ENCODE measurements around the gene FLNB.

DNA sequence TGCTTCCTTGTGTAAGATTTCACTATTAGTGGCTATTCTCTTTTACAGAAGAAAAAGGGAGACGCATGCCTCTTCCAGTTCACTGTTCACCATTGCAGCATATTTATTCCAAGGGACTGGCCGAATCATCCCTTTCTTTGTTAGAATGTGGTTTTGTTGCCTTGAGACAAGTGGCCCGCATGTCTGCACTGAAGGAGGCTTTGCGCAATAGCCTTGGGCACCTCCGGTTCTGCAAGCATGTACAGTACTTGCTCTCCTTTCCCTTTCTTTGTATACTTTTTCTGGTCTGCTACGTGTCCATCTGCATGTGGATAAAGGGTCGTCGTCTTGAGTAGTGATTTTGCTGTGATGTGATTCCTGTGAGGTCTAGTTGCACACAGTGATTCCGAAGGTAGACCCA, 43.0 kb downstream of the FLNB start:
- TF ChIP-seq POLR2A (IDR thresholded peaks at IDR 0.05; ENCODE audit: low read length) (no peak), GATA1 (IDR thresholded peaks at IDR 0.05; ENCODE audit: low read depth, low read length) (no peak)
